Heart left ventricle (tissue), 13 donors: ENCODE measurements around the gene RIMS4.

Source experiments
- POLR2A ChIP-seq, 2 donors: fragments of 450-650 bp; IDR thresholded peaks; one replicate each; pipeline ENCODE4 v1.6.1; 2017; ENCODE audit warnings: antibody characterized with exemption in 2 of 2, mild to moderate bottlenecking in 2 of 2, moderate library complexity in 2 of 2
- TF ChIP-seq, protein P1 (sequence below), 12 donors: fragments of 200-600 bp; sonication (generic) in 4 of 12; IDR thresholded peaks; one replicate each; pipeline versions ENCODE4 v1.5.0 to v1.8.0; 2018 to 2022; ENCODE audit warnings: antibody characterized with exemption in 12 of 12, mild to moderate bottlenecking in 5 of 12
- donor health status: ischemic (EF 13 %, LVEDD 7.1; RV severe dilation, severe dysfunction).
- donor health status: DM: no; HTN: yes; CAD: no.
- donor health status: DM: no; HTN: no; CAD: no.
- donor health status: ischemic (EF 25% LVEDD 6.9; RV normal size, moderate dysfunction).
- donor health status: ischemic (EF 25% LVEDD 5.7; RV mildly dilated, moderate dysfunction).
- donor health status: ischemic (EF 35%, LVEDD 5.7; RV mildly dilated, moderate dysfunction).
- donor health status: nonischemic (EF 11% LVEDD 7.7; RV severe dilation, severe dysfunction).
- donor health status: DM: yes; HTN: yes; CAD: no.
- donor health status: PGD.
- donor health status: ischemic (EF 29% LVEDD 5.4; RV normal size, mild dysfunction).
- donor health status: nonischemic (EF 23%, LVEDD 6.1; RV moderate dilation, normal function).

GRCh38 chr20:44828640-44829039, 18.3 kb upstream of the RIMS4 start:
- TF ChIP-seq, protein P1, sequence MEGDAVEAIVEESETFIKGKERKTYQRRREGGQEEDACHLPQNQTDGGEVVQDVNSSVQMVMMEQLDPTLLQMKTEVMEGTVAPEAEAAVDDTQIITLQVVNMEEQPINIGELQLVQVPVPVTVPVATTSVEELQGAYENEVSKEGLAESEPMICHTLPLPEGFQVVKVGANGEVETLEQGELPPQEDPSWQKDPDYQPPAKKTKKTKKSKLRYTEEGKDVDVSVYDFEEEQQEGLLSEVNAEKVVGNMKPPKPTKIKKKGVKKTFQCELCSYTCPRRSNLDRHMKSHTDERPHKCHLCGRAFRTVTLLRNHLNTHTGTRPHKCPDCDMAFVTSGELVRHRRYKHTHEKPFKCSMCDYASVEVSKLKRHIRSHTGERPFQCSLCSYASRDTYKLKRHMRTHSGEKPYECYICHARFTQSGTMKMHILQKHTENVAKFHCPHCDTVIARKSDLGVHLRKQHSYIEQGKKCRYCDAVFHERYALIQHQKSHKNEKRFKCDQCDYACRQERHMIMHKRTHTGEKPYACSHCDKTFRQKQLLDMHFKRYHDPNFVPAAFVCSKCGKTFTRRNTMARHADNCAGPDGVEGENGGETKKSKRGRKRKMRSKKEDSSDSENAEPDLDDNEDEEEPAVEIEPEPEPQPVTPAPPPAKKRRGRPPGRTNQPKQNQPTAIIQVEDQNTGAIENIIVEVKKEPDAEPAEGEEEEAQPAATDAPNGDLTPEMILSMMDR (IDR thresholded peaks at IDR 0.05) = no peak
- no peak for TF ChIP-seq POLR2A (IDR thresholded peaks at IDR 0.05)
